SK-N-SH (cell line): ENCODE measurements around the gene IST1. TPM values are rescaled to one million over a fixed set of nuclear protein-coding genes. Genes with fewer than 3 reads are reported as not detected.

Source experiments
- CTCF ChIA-PET: fragments of 300-600, 350-600 bp; formaldehyde crosslinking; extraction: SDS; loops from one replicate; lab custom pipeline; 2021; lab: Yijun Ruan, JAX
- POLR2A ChIA-PET: fragments of 350-600 bp; sonication (Branson Sonifier 250); formaldehyde crosslinking; extraction: SDS; loops from one replicate; lab custom pipeline; 2020; ENCODE audit warnings: antibody characterized with exemption, inconsistent platforms; lab: Yijun Ruan, JAX
- DNase-seq: peaks from one replicate; pipeline ENCODE4 v3.0.0; 2012
- H2AFZ ChIP-seq: fragments of 200-600 bp; sonication (generic); 2 replicates; pipeline ENCODE4 v1.8.1; 2016; ENCODE audit warnings: antibody characterized with exemption, mild to moderate bottlenecking, low read depth
- H3F3A ChIP-seq: fragments of 200-600 bp; sonication (generic); replicated peaks from 2 replicates; pipeline ENCODE3; 2016; ENCODE audit warnings: antibody characterized with exemption, mild to moderate bottlenecking; ENCODE audit not compliant: insufficient read depth
- H3K27ac ChIP-seq, 2 experiments: fragments of 200-500 bp in 1 of 2; fragments of 200-600 bp in 1 of 2; sonication (Bioruptor generic) in 1 of 2; sonication (generic), shearing (Covaris generic) in 1 of 2; 2 replicates each; pipeline versions ENCODE4 v1.5.1 to v1.6.1; 2014 to 2016; ENCODE audit warnings: low read depth in 2 of 2, inconsistent platforms in 1 of 2, low read length in 1 of 2, mild to moderate bottlenecking in 1 of 2, mixed read lengths in 1 of 2
- H3K27me3 ChIP-seq: fragments of 200-600 bp; sonication (generic), shearing (Covaris generic); 2 replicates; pipeline ENCODE4 v1.6.1; 2016; ENCODE audit warnings: mixed run types; ENCODE audit not compliant: insufficient read depth
- H3K36me3 ChIP-seq, 2 experiments: fragments of 200-500 bp in 1 of 2; fragments of 200-600 bp in 1 of 2; sonication (Bioruptor generic) in 1 of 2; sonication (generic) in 1 of 2; replicated peaks in 1 of 2; 2 replicates each; pipeline versions ENCODE3 to v1.5.1; 2014 to 2016; ENCODE audit warnings: low read length in 1 of 2, mild to moderate bottlenecking in 1 of 2; ENCODE audit not compliant: insufficient read depth in 2 of 2, control insufficient read depth in 1 of 2
- H3K4me1 ChIP-seq, 2 experiments: fragments of 200-500 bp in 1 of 2; fragments of 200-600 bp in 1 of 2; sonication (Bioruptor generic) in 1 of 2; sonication (generic), shearing (Covaris generic) in 1 of 2; 2 replicates each; pipeline versions ENCODE4 v1.5.1 to v1.6.1; 2014 to 2016; ENCODE audit warnings: low read depth in 1 of 2, low read length in 1 of 2, mixed run types in 1 of 2; ENCODE audit not compliant: insufficient read depth in 2 of 2, control insufficient read depth in 1 of 2
- H3K4me2 ChIP-seq: fragments of 200-600 bp; sonication (generic), shearing (Covaris generic); 2 replicates; pipeline ENCODE4 v1.6.1; 2017; ENCODE audit warnings: mixed run types
- H3K4me3 ChIP-seq, 2 experiments: fragments of 200-500 bp in 1 of 2; fragments of 200-600 bp in 1 of 2; sonication (Bioruptor generic) in 1 of 2; sonication (generic), shearing (Covaris generic) in 1 of 2; 2 replicates each; pipeline versions ENCODE4 v1.5.1 to v1.8.1; 2014 to 2016; ENCODE audit warnings: low read depth in 2 of 2, inconsistent platforms in 1 of 2, low read length in 1 of 2, mild to moderate bottlenecking in 1 of 2, mixed read lengths in 1 of 2, moderate library complexity in 1 of 2
- H3K79me2 ChIP-seq: fragments of 200-600 bp; sonication (generic); 2 replicates; pipeline ENCODE4 v1.8.1; 2017; ENCODE audit warnings: mild to moderate bottlenecking; ENCODE audit not compliant: insufficient read depth
- H3K9ac ChIP-seq: fragments of 200-600 bp; sonication (generic); 2 replicates; pipeline ENCODE4 v1.6.1; 2017; ENCODE audit warnings: mixed run types
- H3K9me2 ChIP-seq: fragments of 200-600 bp; sonication (generic); 2 replicates; pipeline ENCODE4 v1.6.1; 2017; ENCODE audit warnings: mixed run types
- H3K9me3 ChIP-seq: fragments of 200-600 bp; sonication (generic); 2 replicates; pipeline ENCODE4 v1.6.1; 2017; ENCODE audit warnings: mixed run types, mild to moderate bottlenecking, moderate library complexity
- H4K20me1 ChIP-seq: fragments of 200-600 bp; sonication (generic); 2 replicates; pipeline ENCODE4 v1.6.1; 2017; ENCODE audit warnings: mild to moderate bottlenecking, mixed run types; ENCODE audit not compliant: insufficient read depth
- ELF1 ChIP-seq: IDR thresholded peaks from 2 replicates; pipeline ENCODE4 v1.4.0; 2012
- EP300 ChIP-seq, 2 experiments: IDR thresholded peaks; 2 replicates each; pipeline versions ENCODE4 v1.4.0 to v1.6.1; 2012; ENCODE audit warnings: borderline replicate concordance in 1 of 2, low read depth in 1 of 2, low read length in 1 of 2
- EZH2phosphoT487 ChIP-seq: fragments of 200-600 bp; sonication (generic); IDR thresholded peaks from 2 replicates; pipeline ENCODE4 v1.6.1; 2017; ENCODE audit warnings: low read depth, mixed run types, mild to moderate bottlenecking, antibody characterized with exemption, moderate library complexity, borderline replicate concordance
- FOXM1 ChIP-seq: IDR thresholded peaks from 2 replicates; pipeline ENCODE4 v1.4.0; 2012; ENCODE audit warnings: low read depth, mild to moderate bottlenecking
- GATA2 ChIP-seq: sonication (generic); formaldehyde crosslinking; IDR thresholded peaks from 2 replicates; pipeline ENCODE4 v1.5.0; 2020; ENCODE audit warnings: mild to moderate bottlenecking, missing genetic modification reagents
- JUND ChIP-seq: IDR thresholded peaks from 2 replicates; pipeline ENCODE4 v1.4.0; 2012
- MEF2A ChIP-seq: IDR thresholded peaks from 2 replicates; pipeline ENCODE4 v1.4.0; 2012; ENCODE audit warnings: low read depth, borderline replicate concordance
- NRF1 ChIP-seq: IDR thresholded peaks from 2 replicates; pipeline ENCODE4 v1.6.1; 2012; ENCODE audit warnings: low read depth, mild to moderate bottlenecking, low read length
- SIN3A ChIP-seq: IDR thresholded peaks from 2 replicates; pipeline ENCODE4 v1.6.1; 2012; ENCODE audit warnings: low read depth, mild to moderate bottlenecking, low read length, moderate library complexity, borderline replicate concordance
- SMC3 ChIP-seq: IDR thresholded peaks from 2 replicates; pipeline ENCODE4 v1.6.1; 2012; ENCODE audit warnings: low read depth, low read length, improper control_type of control experiment
- TEAD4 ChIP-seq: IDR thresholded peaks from 2 replicates; pipeline ENCODE4 v1.4.0; 2012; ENCODE audit warnings: mild to moderate bottlenecking, borderline replicate concordance; ENCODE audit not compliant: insufficient read depth
- YY1 ChIP-seq: IDR thresholded peaks from 2 replicates; pipeline ENCODE4 v1.4.0; 2012; ENCODE audit warnings: low read depth, mild to moderate bottlenecking
- whole genome bisulfite sequencing: methylation state at CpG from one replicate; pipeline ENCODE4 v1.1.6; 2017; ENCODE audit warnings: low lambda C conversion rate; 5-methylcytosine and 5-hydroxymethylcytosine counted together
- polyA plus RNA-seq, 3 experiments: library from polyadenylated mRNA; depleted of rRNA; stranded (reverse); fragments of >200 nt; gene quantifications; 2 replicates each; pipeline ENCODE4 v1.2.3, GENCODE V29; 2012
- TF ChIP-seq, protein P1 (sequence below): fragments of 150-350 bp; IDR thresholded peaks from 2 replicates; pipeline ENCODE4 v1.6.1; 2017; ENCODE audit warnings: antibody characterized with exemption, low read length, low read depth, borderline replicate concordance
- TF ChIP-seq, protein P2 (sequence below): IDR thresholded peaks from 2 replicates; pipeline ENCODE4 v1.4.0; 2012; ENCODE audit warnings: low read depth, borderline replicate concordance
- TF ChIP-seq, protein P3 (sequence below): IDR thresholded peaks from 2 replicates; pipeline ENCODE4 v1.4.0; 2012; ENCODE audit warnings: low read depth
- TF ChIP-seq, protein P4 (sequence below): fragments of 200-600 bp; sonication (generic); IDR thresholded peaks from 2 replicates; pipeline ENCODE4 v1.6.1; 2017; ENCODE audit warnings: antibody characterized with exemption, mild to moderate bottlenecking, moderate library complexity

Gene IST1
- polyA plus RNA-seq, 1 of the 3 experiments (the other 2 are of a cell fraction) = 133 TPM

DNA sequence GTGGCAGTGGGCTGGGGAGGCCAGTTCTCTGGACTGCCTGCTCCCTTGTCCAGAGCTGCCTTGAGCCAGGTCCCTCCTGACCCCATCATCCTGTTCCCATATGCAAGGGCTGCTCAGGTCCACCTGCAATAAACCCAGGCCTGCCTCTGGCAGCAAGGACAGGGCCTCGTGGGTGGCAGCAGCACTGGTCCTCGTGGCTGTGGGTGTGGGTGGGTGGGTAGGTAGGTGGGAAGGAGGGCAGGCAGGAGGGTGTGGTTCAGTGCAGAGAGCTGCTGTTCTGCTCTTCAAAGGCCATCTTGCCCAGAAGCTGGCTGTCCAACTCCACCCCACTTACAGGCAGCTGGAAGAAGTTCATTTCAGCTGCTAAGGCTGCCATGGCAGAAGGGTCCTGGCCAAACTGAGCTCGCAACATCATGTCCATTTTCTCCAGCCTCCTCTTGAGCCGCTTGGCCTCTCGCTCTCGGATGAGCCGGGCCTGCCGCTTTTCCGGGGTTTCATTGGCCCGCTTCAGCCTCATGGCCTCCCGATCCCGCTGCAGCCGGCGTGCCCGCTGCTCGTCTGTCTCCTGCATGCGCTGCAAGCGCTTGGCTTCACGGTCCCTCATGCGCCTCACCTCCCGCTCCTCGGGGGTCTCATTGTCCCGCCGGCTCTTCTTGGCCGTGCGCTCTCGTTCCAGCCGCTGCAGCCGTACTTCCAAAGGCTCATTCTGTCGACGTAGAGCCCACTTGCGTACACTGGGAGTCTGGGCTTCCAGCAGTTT, 35.4 kb upstream of the IST1 start:
- Histone ChIP-seq H3K4me1 (no peaks in the 10 kb centered on the region), H3K27me3 (no peaks in the 10 kb centered on the region), H3K9me3 (no peaks in the 10 kb centered on the region), H3K79me2 (peaks cover 18% of the 10 kb centered on the region; the same call in 1 of the 2 replicates), H2AFZ (no peak overlapping the region), H3K9me2 (no peaks in the 10 kb centered on the region), H4K20me1 (peaks cover 19% of the 10 kb centered on the region; the same call in 1 of the 2 replicates), H3K4me3 (no peak overlapping the region), H3K27ac (no peak overlapping the region), H3K36me3 (peaks cover 6 to 49% of the 10 kb centered on the region in 2 experiments), H3F3A (peaks cover 3% of the 10 kb centered on the region), H3K4me2 (no peak overlapping the region), H3K9ac (no peak overlapping the region)
- no peak for TF ChIP-seq SIN3A
- TF ChIP-seq, protein P1, sequence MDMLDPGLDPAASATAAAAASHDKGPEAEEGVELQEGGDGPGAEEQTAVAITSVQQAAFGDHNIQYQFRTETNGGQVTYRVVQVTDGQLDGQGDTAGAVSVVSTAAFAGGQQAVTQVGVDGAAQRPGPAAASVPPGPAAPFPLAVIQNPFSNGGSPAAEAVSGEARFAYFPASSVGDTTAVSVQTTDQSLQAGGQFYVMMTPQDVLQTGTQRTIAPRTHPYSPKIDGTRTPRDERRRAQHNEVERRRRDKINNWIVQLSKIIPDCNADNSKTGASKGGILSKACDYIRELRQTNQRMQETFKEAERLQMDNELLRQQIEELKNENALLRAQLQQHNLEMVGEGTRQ = no peak
- no peak for DNase-seq
- POLR2A ChIA-PET = no interaction called here
- WGBS = 98% methylated on average over 24 of the region's 32 CpGs
- CTCF ChIA-PET = interaction anchor here (4.7 kb wide), 1 partner anchor 23 kb away, joined by 22 read pairs; the partner anchor contains the start of gene ZNF821

DNA sequence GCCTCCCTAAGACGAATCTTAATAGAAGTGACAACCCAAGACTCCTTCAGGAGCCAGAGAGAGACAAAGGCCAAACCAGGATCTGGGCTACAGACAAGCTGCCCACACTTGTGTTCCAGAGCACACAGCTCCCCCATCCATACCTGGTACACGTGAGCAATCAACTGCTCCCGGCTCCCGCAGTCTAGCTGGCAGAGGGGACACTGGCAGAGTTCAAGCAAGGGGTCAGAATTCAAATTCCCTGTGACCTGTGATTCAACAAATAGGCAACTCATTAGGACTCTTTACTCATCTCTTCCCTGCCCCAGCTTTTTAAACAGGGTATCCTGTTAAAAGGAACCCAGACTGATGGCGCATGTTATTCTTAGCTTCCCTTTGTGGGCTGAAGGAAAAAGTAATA, 31.3 kb upstream of the IST1 start:
- Histone ChIP-seq H3K4me3 (no peak overlapping the region), H3K79me2 (no peaks in the 10 kb centered on the region), H3K4me2 (no peak overlapping the region), H3K9me2 (no peaks in the 10 kb centered on the region), H4K20me1 (no peaks in the 10 kb centered on the region), H3F3A (peaks cover 3% of the 10 kb centered on the region), H3K27ac (no peak overlapping the region), H3K27me3 (no peaks in the 10 kb centered on the region), H3K36me3 (peaks cover 11 to 64% of the 10 kb centered on the region in 2 experiments), H3K9ac (no peak overlapping the region), H3K4me1 (no peaks in the 10 kb centered on the region; a peak in 1 of 4 replicates), H2AFZ (no peak overlapping the region), H3K9me3 (no peaks in the 10 kb centered on the region)
- no peak for DNase-seq
- TF ChIP-seq EP300 (IDR thresholded peaks at IDR 0.05; ENCODE audit: borderline replicate concordance in 1 of 2, low read depth in 1 of 2, low read length in 1 of 2) (no peak), GATA2 (CRISPR knock-in tag) (no peak), YY1 (no peak), TEAD4 (no peak), NRF1 (no peak), EZH2phosphoT487 (no peak), FOXM1 (no peak), ELF1 (no peak), MEF2A (no peak), JUND (no peak), SMC3 (no peak)
- TF ChIP-seq, protein P1 = no peak
- TF ChIP-seq, protein P2, sequence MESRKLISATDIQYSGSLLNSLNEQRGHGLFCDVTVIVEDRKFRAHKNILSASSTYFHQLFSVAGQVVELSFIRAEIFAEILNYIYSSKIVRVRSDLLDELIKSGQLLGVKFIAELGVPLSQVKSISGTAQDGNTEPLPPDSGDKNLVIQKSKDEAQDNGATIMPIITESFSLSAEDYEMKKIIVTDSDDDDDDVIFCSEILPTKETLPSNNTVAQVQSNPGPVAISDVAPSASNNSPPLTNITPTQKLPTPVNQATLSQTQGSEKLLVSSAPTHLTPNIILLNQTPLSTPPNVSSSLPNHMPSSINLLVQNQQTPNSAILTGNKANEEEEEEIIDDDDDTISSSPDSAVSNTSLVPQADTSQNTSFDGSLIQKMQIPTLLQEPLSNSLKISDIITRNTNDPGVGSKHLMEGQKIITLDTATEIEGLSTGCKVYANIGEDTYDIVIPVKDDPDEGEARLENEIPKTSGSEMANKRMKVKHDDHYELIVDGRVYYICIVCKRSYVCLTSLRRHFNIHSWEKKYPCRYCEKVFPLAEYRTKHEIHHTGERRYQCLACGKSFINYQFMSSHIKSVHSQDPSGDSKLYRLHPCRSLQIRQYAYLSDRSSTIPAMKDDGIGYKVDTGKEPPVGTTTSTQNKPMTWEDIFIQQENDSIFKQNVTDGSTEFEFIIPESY = no peak
- TF ChIP-seq, protein P3, sequence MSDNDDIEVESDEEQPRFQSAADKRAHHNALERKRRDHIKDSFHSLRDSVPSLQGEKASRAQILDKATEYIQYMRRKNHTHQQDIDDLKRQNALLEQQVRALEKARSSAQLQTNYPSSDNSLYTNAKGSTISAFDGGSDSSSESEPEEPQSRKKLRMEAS = no peak
- TF ChIP-seq, protein P4, sequence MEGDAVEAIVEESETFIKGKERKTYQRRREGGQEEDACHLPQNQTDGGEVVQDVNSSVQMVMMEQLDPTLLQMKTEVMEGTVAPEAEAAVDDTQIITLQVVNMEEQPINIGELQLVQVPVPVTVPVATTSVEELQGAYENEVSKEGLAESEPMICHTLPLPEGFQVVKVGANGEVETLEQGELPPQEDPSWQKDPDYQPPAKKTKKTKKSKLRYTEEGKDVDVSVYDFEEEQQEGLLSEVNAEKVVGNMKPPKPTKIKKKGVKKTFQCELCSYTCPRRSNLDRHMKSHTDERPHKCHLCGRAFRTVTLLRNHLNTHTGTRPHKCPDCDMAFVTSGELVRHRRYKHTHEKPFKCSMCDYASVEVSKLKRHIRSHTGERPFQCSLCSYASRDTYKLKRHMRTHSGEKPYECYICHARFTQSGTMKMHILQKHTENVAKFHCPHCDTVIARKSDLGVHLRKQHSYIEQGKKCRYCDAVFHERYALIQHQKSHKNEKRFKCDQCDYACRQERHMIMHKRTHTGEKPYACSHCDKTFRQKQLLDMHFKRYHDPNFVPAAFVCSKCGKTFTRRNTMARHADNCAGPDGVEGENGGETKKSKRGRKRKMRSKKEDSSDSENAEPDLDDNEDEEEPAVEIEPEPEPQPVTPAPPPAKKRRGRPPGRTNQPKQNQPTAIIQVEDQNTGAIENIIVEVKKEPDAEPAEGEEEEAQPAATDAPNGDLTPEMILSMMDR = no peak
- 88% methylated on average over 4 of the region's 5 CpGs for whole genome bisulfite sequencing
- CTCF ChIA-PET = interaction anchor here (4.2 kb wide), 1 partner anchor 19 kb away, joined by 18 read pairs; the partner anchor contains the start of gene ZNF821
- POLR2A ChIA-PET = no interaction called here
